ENCODE results near the gene SAYSD1.

SAYSD1 gene

GRCh38 chr6:39056191-39056590 lies 58.8 kb downstream of the SAYSD1 start:
- DNase-seq = no peak

DNA sequence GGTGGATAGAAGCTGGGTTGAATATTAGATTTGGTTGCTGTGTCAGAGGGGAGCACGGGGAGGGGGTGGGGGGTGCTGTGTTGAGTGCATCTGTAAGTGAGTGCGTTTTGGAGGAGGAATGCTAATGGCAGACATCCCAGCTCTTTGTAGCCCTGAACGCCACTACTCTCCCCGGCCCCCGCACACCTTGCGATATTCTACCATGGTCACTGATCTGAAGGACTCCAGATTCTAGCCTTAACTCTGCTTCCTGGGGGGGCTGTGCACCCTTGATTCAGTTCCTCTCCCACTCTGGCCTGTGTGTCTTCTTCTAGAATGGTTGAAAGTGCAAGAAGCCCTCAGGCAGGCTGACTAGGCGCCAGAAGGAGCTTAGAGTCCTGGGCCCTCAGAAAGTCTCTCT lies 59.3 kb downstream of the SAYSD1 start:
- no peak for DNase-seq

GRCh38 chr6:39054577-39055142 lies 60.3 kb downstream of the SAYSD1 start:
- no peak for DNase-seq

All from hematopoietic multipotent progenitor cell treated with erythropoietin and hydrocortisone succinate and interleukin-3 and kit ligand, for 8 days (in vitro differentiated cells).